GM18858 (cell line): Measurements from ENCODE around the gene LNX1.

Experiments used
- ATAC-seq: cut with Tn5 transposase; IDR thresholded peaks from one replicate; pipeline ENCODE4 v1.9.1; 2021; ENCODE audit not compliant: unreplicated experiment

LNX1 gene

GRCh38 chr4:53501561-53501960 is 89.7 kb downstream of the LNX1 start:
- no peak for ATAC-seq

GRCh38 chr4:53500546-53500945 is 90.7 kb downstream of the LNX1 start:
- no peak for ATAC-seq

GRCh38 chr4:53499791-53500190 is 91.5 kb downstream of the LNX1 start:
- ATAC-seq, result no peak

- ATAC-seq, result no peak
Measured at GRCh38 chr4:53498706-53499105, 92.6 kb downstream of the LNX1 start.

- no peak for ATAC-seq
Measured at GRCh38 chr4:53497487-53498244, 93.6 kb downstream of the LNX1 start.

- ATAC-seq, result no peak
Measured at GRCh38 chr4:53494851-53495250, 96.4 kb downstream of the LNX1 start.

GRCh38 chr4:53490965-53491622 is 100.2 kb downstream of the LNX1 start:
- no peak for ATAC-seq

- no peak for ATAC-seq
Measured at GRCh38 chr4:53490161-53490956, 100.9 kb downstream of the LNX1 start.

GRCh38 chr4:53489279-53489889 is 101.9 kb downstream of the LNX1 start:
- no peak for ATAC-seq

- no peak for ATAC-seq
Measured at GRCh38 chr4:53487766-53488165, 103.5 kb downstream of the LNX1 start.

- no peak for ATAC-seq
Measured at GRCh38 chr4:53485658-53486040, 105.6 kb downstream of the LNX1 start.

GRCh38 chr4:53484911-53485657 is 106.2 kb downstream of the LNX1 start:
- ATAC-seq, result no peak

- no peak for ATAC-seq
Measured at GRCh38 chr4:53483250-53483649, 108.0 kb downstream of the LNX1 start.

- ATAC-seq, result no peak
Measured at GRCh38 chr4:53481586-53481985, 109.7 kb downstream of the LNX1 start.

- ATAC-seq, result no peak
Measured at GRCh38 chr4:53480909-53481308, 110.4 kb downstream of the LNX1 start.

- ATAC-seq, result no peak
Measured at GRCh38 chr4:53479736-53480525, 111.4 kb downstream of the LNX1 start.

- ATAC-seq, result no peak
Measured at GRCh38 chr4:53478671-53479456, 112.4 kb downstream of the LNX1 start.

GRCh38 chr4:53477636-53478035 is 113.7 kb downstream of the LNX1 start:
- ATAC-seq, result no peak

- no peak for ATAC-seq
Measured at GRCh38 chr4:53477038-53477565, 114.2 kb downstream of the LNX1 start.
